WTC11 (cell line): ENCODE results near the gene FBRSL1. TPM values are rescaled to one million over a fixed set of nuclear protein-coding genes. Genes with fewer than 3 reads are reported as not detected.

Source experiments
- ATAC-seq: fragments of 200-7000 bp; cut with Tn5 transposase; 2 replicates; pipeline ENCODE4 v1.10.0; 2021; ENCODE audit warnings: mild to moderate bottlenecking, moderate library complexity
- CTCF ChIA-PET: fragments of 300-600 bp; sonication (Branson Sonifier 250); formaldehyde crosslinking; loops from one replicate; lab custom pipeline; 2021; ENCODE audit warnings: antibody characterized with exemption; lab: Charles Lee
- POLR2A ChIA-PET: fragments of 350-600 bp; sonication (Branson Sonifier 250); formaldehyde crosslinking; loops from one replicate; lab custom pipeline; 2021; ENCODE audit warnings: antibody characterized with exemption; lab: Charles Lee
- DNase-seq: peaks from one replicate; pipeline ENCODE4 v3.0.0; 2021; ENCODE audit warnings: low spot score
- H3K27ac Mint-ChIP-seq: 2 replicates; pipeline ENCODE4 v1.8.0; 2021; ENCODE audit warnings: mixed read lengths
- H3K27me3 Mint-ChIP-seq: 2 replicates; pipeline ENCODE4 v1.8.0; 2021; ENCODE audit warnings: low read depth, mild to moderate bottlenecking, moderate library complexity, mixed read lengths
- H3K36me3 Mint-ChIP-seq: 2 replicates; pipeline ENCODE4 v1.8.0; 2021; ENCODE audit warnings: mixed read lengths
- H3K4me1 Mint-ChIP-seq: 2 replicates; pipeline ENCODE4 v1.8.0; 2022; ENCODE audit warnings: mixed read lengths
- H3K4me3 Mint-ChIP-seq: 2 replicates; pipeline ENCODE4 v1.8.0; 2021; ENCODE audit warnings: mild to moderate bottlenecking, moderate library complexity, mixed read lengths
- H3K9me3 Mint-ChIP-seq: 2 replicates; pipeline ENCODE4 v1.8.0; 2021; ENCODE audit warnings: mixed read lengths
- ATF2 ChIP-seq: sonication (generic); formaldehyde crosslinking; IDR thresholded peaks from 2 replicates; pipeline ENCODE4 v1.8.1; 2022; ENCODE audit warnings: low read depth, missing genetic modification reagents, borderline replicate concordance
- EMX1 ChIP-seq: fragments of 250-450 bp; sonication (Bioruptor Pico); IDR thresholded peaks from 2 replicates; pipeline ENCODE4 v1.8.0; 2021; ENCODE audit warnings: mild to moderate bottlenecking
- FOXP1 ChIP-seq: sonication (generic); formaldehyde crosslinking; IDR thresholded peaks from 2 replicates; pipeline ENCODE4 v1.8.0; 2022; ENCODE audit warnings: missing genetic modification reagents, mild to moderate bottlenecking, moderate library complexity, borderline replicate concordance
- GABPB1 ChIP-seq: sonication (generic); formaldehyde crosslinking; IDR thresholded peaks from 2 replicates; pipeline ENCODE4 v1.8.1; 2023; ENCODE audit warnings: mild to moderate bottlenecking, missing genetic modification reagents
- NFATC4 ChIP-seq: fragments of 250-450 bp; sonication (Bioruptor Pico); IDR thresholded peaks from 2 replicates; pipeline ENCODE4 v1.9.0; 2021; ENCODE audit warnings: mild to moderate bottlenecking
- NFYB ChIP-seq: sonication (generic); formaldehyde crosslinking; conservative IDR thresholded peaks from 2 replicates; pipeline ENCODE4 v1.8.0; 2022; ENCODE audit warnings: low read depth, missing genetic modification reagents
- PREB ChIP-seq: sonication (generic); formaldehyde crosslinking; IDR thresholded peaks from 2 replicates; pipeline ENCODE4 v1.8.1; 2022; ENCODE audit warnings: mild to moderate bottlenecking, missing genetic modification reagents, moderate library complexity, borderline replicate concordance
- RELA ChIP-seq: sonication (generic); formaldehyde crosslinking; IDR thresholded peaks from 2 replicates; pipeline ENCODE4 v1.8.1; 2022; ENCODE audit warnings: missing genetic modification reagents, mild to moderate bottlenecking, borderline replicate concordance
- TCF7 ChIP-seq: sonication (generic); formaldehyde crosslinking; IDR thresholded peaks from 2 replicates; pipeline ENCODE4 v1.8.0; 2022; ENCODE audit warnings: mild to moderate bottlenecking, low read depth, missing genetic modification reagents, moderate library complexity
- ZNF121 ChIP-seq: sonication (generic); formaldehyde crosslinking; IDR thresholded peaks from 2 replicates; pipeline ENCODE4 v1.8.0; 2023; ENCODE audit warnings: missing genetic modification reagents
- ZNF416 ChIP-seq: fragments of 250-450 bp; sonication (Bioruptor Pico); IDR thresholded peaks from 2 replicates; pipeline ENCODE4 v1.9.0; 2021; ENCODE audit warnings: mild to moderate bottlenecking, inconsistent platforms
- ZNF425 ChIP-seq: fragments of 250-450 bp; sonication (Bioruptor Pico); conservative IDR thresholded peaks from 2 replicates; pipeline ENCODE4 v1.9.0; 2021; ENCODE audit warnings: mild to moderate bottlenecking
- ZNF671 ChIP-seq: fragments of 250-450 bp; sonication (Bioruptor Pico); IDR thresholded peaks from 2 replicates; pipeline ENCODE4 v1.8.0; 2021; ENCODE audit warnings: mild to moderate bottlenecking
- total RNA-seq: library from RNA; stranded (reverse); gene quantifications from 3 replicates; pipeline ENCODE4 v1.2.3, GENCODE V29; 2021
- TF ChIP-seq, protein P1 (sequence below): sonication (generic); formaldehyde crosslinking; IDR thresholded peaks from 2 replicates; pipeline ENCODE4 v1.8.1; 2022; ENCODE audit warnings: low read depth, mild to moderate bottlenecking, moderate library complexity, missing genetic modification reagents, borderline replicate concordance
- TF ChIP-seq, protein P2 (sequence below): sonication (generic); formaldehyde crosslinking; IDR thresholded peaks from 2 replicates; pipeline ENCODE4 v1.8.1; 2023; ENCODE audit warnings: mild to moderate bottlenecking, missing genetic modification reagents, moderate library complexity
- TF ChIP-seq, protein P3 (sequence below): fragments of 250-450 bp; sonication (Bioruptor Pico); IDR thresholded peaks from 2 replicates; pipeline ENCODE4 v1.8.0; 2021; ENCODE audit warnings: mild to moderate bottlenecking

Gene FBRSL1
- total RNA-seq, 1 experiment from 2014 or later, result 129 TPM

GRCh38 chr12:132497514-132498405, 7.8 kb downstream of the FBRSL1 start:
- Mint-ChIP-seq H3K9me3 (no peaks in the 10 kb centered on the region), H3K27ac (no peak overlapping the region), H3K4me3 (no peak overlapping the region), H3K4me1 (peaks cover 9% of the 10 kb centered on the region), H3K27me3 (no peaks in the 10 kb centered on the region), H3K36me3 (no peaks in the 10 kb centered on the region)
- no peak for TF ChIP-seq NFYB (CRISPR knock-in tag)
- TF ChIP-seq ZNF121 (CRISPR knock-in tag), result no peak
- TF ChIP-seq, protein P1, sequence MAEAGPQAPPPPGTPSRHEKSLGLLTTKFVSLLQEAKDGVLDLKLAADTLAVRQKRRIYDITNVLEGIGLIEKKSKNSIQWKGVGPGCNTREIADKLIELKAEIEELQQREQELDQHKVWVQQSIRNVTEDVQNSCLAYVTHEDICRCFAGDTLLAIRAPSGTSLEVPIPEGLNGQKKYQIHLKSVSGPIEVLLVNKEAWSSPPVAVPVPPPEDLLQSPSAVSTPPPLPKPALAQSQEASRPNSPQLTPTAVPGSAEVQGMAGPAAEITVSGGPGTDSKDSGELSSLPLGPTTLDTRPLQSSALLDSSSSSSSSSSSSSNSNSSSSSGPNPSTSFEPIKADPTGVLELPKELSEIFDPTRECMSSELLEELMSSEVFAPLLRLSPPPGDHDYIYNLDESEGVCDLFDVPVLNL (CRISPR knock-in tag), result no peak
- TF ChIP-seq TCF7, result no peak
- TF ChIP-seq GABPB1 (CRISPR knock-in tag), result no peak
- TF ChIP-seq NFATC4 (CRISPR knock-in tag), result no peak
- no peak for TF ChIP-seq PREB (CRISPR knock-in tag)
- TF ChIP-seq ATF2, result no peak
- no peak for TF ChIP-seq ZNF416 (CRISPR knock-in tag)
- TF ChIP-seq, protein P2, sequence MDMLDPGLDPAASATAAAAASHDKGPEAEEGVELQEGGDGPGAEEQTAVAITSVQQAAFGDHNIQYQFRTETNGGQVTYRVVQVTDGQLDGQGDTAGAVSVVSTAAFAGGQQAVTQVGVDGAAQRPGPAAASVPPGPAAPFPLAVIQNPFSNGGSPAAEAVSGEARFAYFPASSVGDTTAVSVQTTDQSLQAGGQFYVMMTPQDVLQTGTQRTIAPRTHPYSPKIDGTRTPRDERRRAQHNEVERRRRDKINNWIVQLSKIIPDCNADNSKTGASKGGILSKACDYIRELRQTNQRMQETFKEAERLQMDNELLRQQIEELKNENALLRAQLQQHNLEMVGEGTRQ (CRISPR knock-in tag), result no peak
- no peak for TF ChIP-seq ZNF671 (CRISPR knock-in tag)
- TF ChIP-seq, protein P3, sequence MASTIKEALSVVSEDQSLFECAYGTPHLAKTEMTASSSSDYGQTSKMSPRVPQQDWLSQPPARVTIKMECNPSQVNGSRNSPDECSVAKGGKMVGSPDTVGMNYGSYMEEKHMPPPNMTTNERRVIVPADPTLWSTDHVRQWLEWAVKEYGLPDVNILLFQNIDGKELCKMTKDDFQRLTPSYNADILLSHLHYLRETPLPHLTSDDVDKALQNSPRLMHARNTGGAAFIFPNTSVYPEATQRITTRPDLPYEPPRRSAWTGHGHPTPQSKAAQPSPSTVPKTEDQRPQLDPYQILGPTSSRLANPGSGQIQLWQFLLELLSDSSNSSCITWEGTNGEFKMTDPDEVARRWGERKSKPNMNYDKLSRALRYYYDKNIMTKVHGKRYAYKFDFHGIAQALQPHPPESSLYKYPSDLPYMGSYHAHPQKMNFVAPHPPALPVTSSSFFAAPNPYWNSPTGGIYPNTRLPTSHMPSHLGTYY (CRISPR knock-in tag), result no peak
- no peak for TF ChIP-seq EMX1 (CRISPR knock-in tag)
- TF ChIP-seq RELA (CRISPR knock-in tag), result no peak
- ChIA-PET POLR2A (no interaction called here), CTCF (interaction anchor here (0.9 to 1.4 kb wide), 2 partner anchors 22 to 63 kb away, joined by 3 read pairs; no protein-coding TSS in a partner anchor)
- ATAC-seq, result no peak
- DNase-seq, result no peak

DNA sequence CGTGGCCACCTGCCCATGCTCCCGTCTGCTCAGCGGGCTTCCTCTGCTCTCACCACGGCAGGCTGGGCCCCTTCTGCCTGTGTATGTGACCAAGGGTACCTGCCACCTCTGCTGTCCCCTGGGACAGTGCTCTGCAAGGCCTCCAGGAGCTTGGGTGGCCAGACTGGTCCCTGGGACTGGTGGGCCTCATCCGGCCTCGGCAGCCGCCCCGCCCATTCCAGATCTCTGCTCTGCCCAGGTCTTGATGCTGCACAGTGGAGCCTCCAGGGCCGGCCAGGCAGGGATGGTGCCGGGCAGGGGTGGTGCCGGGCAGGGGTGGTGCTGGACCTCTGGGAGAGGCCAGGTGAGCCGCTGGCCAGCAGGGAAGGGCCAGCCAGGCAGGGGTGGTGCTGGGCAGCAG, 9.0 kb downstream of the FBRSL1 start:
- TF ChIP-seq FOXP1 (0 out of 2 replicates have a peak, but pooled peaks have one; percentile 21), ZNF425 (CRISPR knock-in tag) (no peak)
- CTCF ChIA-PET, result interaction anchor here (1.4 kb wide), 1 partner anchor 21 kb away, joined by 3 read pairs; no protein-coding TSS in a partner anchor
- ATAC-seq, result no peak
- H3K27me3 Mint-ChIP-seq, result no peaks in the 10 kb centered on the region
- POLR2A ChIA-PET, result no interaction called here
- H3K4me3 Mint-ChIP-seq, result no peak overlapping the region
- no peaks in the 10 kb centered on the region for H3K9me3 Mint-ChIP-seq
- no peak for DNase-seq
- no peak overlapping the region for H3K27ac Mint-ChIP-seq
- no peaks in the 10 kb centered on the region for H3K36me3 Mint-ChIP-seq
- H3K4me1 Mint-ChIP-seq, result peaks cover 11% of the 10 kb centered on the region
